Endothelial cell of umbilical vein (primary cell): ENCODE results near the gene SMARCA4. TPM values are rescaled to one million over a fixed set of nuclear protein-coding genes. Genes with fewer than 3 reads are reported as not detected.
"Not testable (repeated sequence)": the region's sequence is repeated elsewhere in the genome, so short reads cannot be mapped to it uniquely, and the experiment has no call there.

Experiments
- BruUV-seq: library from RNA; stranded (reverse); fragments of 400-500 nt; replicated peaks from 2 replicates; lab custom pipeline; 2021; lab: Mats Ljungman, UMichigan
- CTCF ChIA-PET: fragments of 300-600, 350-600 bp; sonication (Branson Sonifier 250); formaldehyde crosslinking; loops from one replicate; lab custom pipeline; 2021; ENCODE audit warnings: antibody characterized with exemption, inconsistent platforms; lab: Charles Lee
- POLR2A ChIA-PET: fragments of 300-600, 350-600 bp; sonication (Branson Sonifier 250); formaldehyde crosslinking; loops from one replicate; lab custom pipeline; 2021; ENCODE audit warnings: antibody characterized with exemption, inconsistent platforms; lab: Charles Lee
- DNase-seq: peaks from one replicate; pipeline ENCODE4 v3.0.0-alpha.2; 2011; ENCODE audit warnings: low read depth, low spot score
- FAIRE-seq: peaks from 2 replicates; lab custom pipeline; 2011; peaks lifted over from hg19 to GRCh38; lab: Jason Lieb, UNC
- H2AFZ ChIP-seq: 2 replicates; pipeline ENCODE4 v1.6.0; 2012; ENCODE audit warnings: low read depth, low read length, control low read depth, inconsistent platforms
- H3K27ac ChIP-seq: 2 replicates; pipeline ENCODE4 v1.5.1; 2011; ENCODE audit warnings: low read depth, mild to moderate bottlenecking, control low read depth, low read length, moderate library complexity; ENCODE audit not compliant: insufficient read depth
- H3K27me3 ChIP-seq, 2 experiments: 2 replicates each; pipeline versions ENCODE4 v1.6.0 to v1.6.1; 2011; ENCODE audit warnings: low read length in 2 of 2, mixed read lengths in 1 of 2; ENCODE audit not compliant: control insufficient read depth in 2 of 2, insufficient read depth in 2 of 2
- H3K36me3 ChIP-seq, 2 experiments: 2 replicates in 1 of 2; 3 replicates in 1 of 2; pipeline ENCODE4 v1.5.1; 2011; ENCODE audit warnings: low read length in 2 of 2, mild to moderate bottlenecking in 1 of 2, moderate library complexity in 1 of 2; ENCODE audit not compliant: control insufficient read depth in 2 of 2, insufficient read depth in 2 of 2; ENCODE audit errors: extremely low read depth in 1 of 2
- H3K4me1 ChIP-seq: 3 replicates; pipeline ENCODE4 v1.5.1; 2011; ENCODE audit warnings: mild to moderate bottlenecking, low read length; ENCODE audit not compliant: control insufficient read depth, insufficient read depth; ENCODE audit errors: extremely low read depth
- H3K4me2 ChIP-seq: 2 replicates; pipeline ENCODE4 v1.6.1; 2011; ENCODE audit warnings: low read length, control low read depth, mixed read lengths; ENCODE audit not compliant: insufficient read depth
- H3K4me3 ChIP-seq, 3 experiments: fragments of 200-600 bp in 1 of 3; sonication (generic), shearing (Covaris generic) in 1 of 3; replicated peaks in 1 of 3; 2 replicates each; pipeline ENCODE4 v1.5.1; 2011 to 2016; ENCODE audit warnings: control low read depth in 3 of 3, low read length in 3 of 3, mild to moderate bottlenecking in 2 of 3, inconsistent platforms in 1 of 3, low read depth in 1 of 3, moderate library complexity in 1 of 3; ENCODE audit not compliant: insufficient read depth in 1 of 3
- H3K79me2 ChIP-seq: 2 replicates; pipeline ENCODE4 v1.6.0; 2012; ENCODE audit warnings: low read length, inconsistent platforms; ENCODE audit not compliant: control insufficient read depth, insufficient read depth
- H3K9ac ChIP-seq: replicated peaks from 2 replicates; pipeline ENCODE3; 2011; ENCODE audit warnings: low read length, control low read depth; ENCODE audit not compliant: insufficient read depth; ENCODE audit errors: extremely low read depth
- H3K9me1 ChIP-seq: replicated peaks from 3 replicates; pipeline ENCODE4 v1.6.0; 2011; ENCODE audit warnings: mild to moderate bottlenecking, low read length; ENCODE audit not compliant: control insufficient read depth, insufficient read depth; ENCODE audit errors: extremely low read depth
- H3K9me3 ChIP-seq: replicated peaks from 2 replicates; pipeline ENCODE4 v1.5.1; 2012; ENCODE audit warnings: low read length, inconsistent platforms; ENCODE audit not compliant: control insufficient read depth, insufficient read depth
- H4K20me1 ChIP-seq: replicated peaks from 2 replicates; pipeline ENCODE3; 2011; ENCODE audit warnings: mild to moderate bottlenecking, low read length; ENCODE audit not compliant: control insufficient read depth, insufficient read depth; ENCODE audit errors: extremely low read depth
- CTCF ChIP-seq, 2 donors: IDR thresholded peaks; 1 replicate in 1 of 2; 2 replicates in 1 of 2; pipeline ENCODE4 v1.5.1; 2011; ENCODE audit warnings: low read length in 2 of 2, mild to moderate bottlenecking in 2 of 2, moderate library complexity in 2 of 2, control low read depth in 1 of 2, inconsistent platforms in 1 of 2, low read depth in 1 of 2; ENCODE audit not compliant: insufficient read depth in 1 of 2; ENCODE audit errors: extremely low read depth in 1 of 2
- EZH2 ChIP-seq: IDR thresholded peaks from 2 replicates; pipeline ENCODE4 v1.6.1; 2012; ENCODE audit warnings: borderline replicate concordance, low read depth, mild to moderate bottlenecking, moderate library complexity, low read length, inconsistent platforms; ENCODE audit not compliant: severe bottlenecking
- FOS ChIP-seq: IDR thresholded peaks from 2 replicates; pipeline ENCODE4 v1.6.1; 2011; ENCODE audit warnings: mild to moderate bottlenecking, low read length, moderate library complexity, borderline replicate concordance; ENCODE audit not compliant: insufficient read depth
- GATA2 ChIP-seq: IDR thresholded peaks from 2 replicates; pipeline ENCODE4 v1.7.0; 2011; ENCODE audit warnings: low read depth, mild to moderate bottlenecking, moderate library complexity, mixed read lengths, low read length; ENCODE audit not compliant: insufficient read length, insufficient read depth
- JUN ChIP-seq: IDR thresholded peaks from 2 replicates; pipeline ENCODE4 v1.6.1; 2011; ENCODE audit warnings: borderline replicate concordance, low read depth; ENCODE audit not compliant: insufficient read length, insufficient read depth
- MAX ChIP-seq: IDR thresholded peaks from 2 replicates; pipeline ENCODE4 v1.6.1; 2011; ENCODE audit not compliant: insufficient read depth, insufficient read length
- MYC ChIP-seq: IDR thresholded peaks from one replicate; pipeline ENCODE4 v1.6.1; 2011; ENCODE audit warnings: mild to moderate bottlenecking, low read depth, low read length
- POLR2A ChIP-seq: IDR thresholded peaks from 2 replicates; pipeline ENCODE4 v1.6.1; 2012; ENCODE audit warnings: low read depth, mild to moderate bottlenecking, control low read depth, low read length
- POLR2AphosphoS5 ChIP-seq: IDR thresholded peaks from 2 replicates; pipeline ENCODE4 v1.6.1; 2012; ENCODE audit warnings: low read depth, mild to moderate bottlenecking, control low read depth, low read length, moderate library complexity; ENCODE audit not compliant: insufficient read depth
- dilution Hi-C: fragments of 300-500 bp; cut with MboI; formaldehyde crosslinking; loops from one replicate; pipeline ENCODE4 v1.15.0; 2019; ENCODE audit warnings: low sequenced_read_pairs; ENCODE audit not compliant: extremely low pct_ligation_motif_present
- intact Hi-C: fragments of 100-400 bp; cut with micrococcal nuclease; formaldehyde crosslinking; loops from one replicate; pipeline ENCODE4 v1.10.0; 2022
- polyA plus RNA-seq, 4 experiments: library from polyadenylated mRNA; depleted of rRNA in 3 of 4; stranded (reverse) in 3 of 4; unstranded in 1 of 4; fragments of >200 nt; gene quantifications; 2 replicates each; pipeline versions ENCODE4 v1.2.1 to v1.2.3, GENCODE V29; 2011 to 2012; ENCODE audit warnings: missing spikeins in 1 of 4
- total RNA-seq: library from RNA; stranded (reverse); gene quantifications from 2 replicates; pipeline ENCODE4 v1.2.3, GENCODE V29; 2021

Gene SMARCA4
- total and polyA plus RNA-seq, 2 donors (not counting 3 experiments of a cell fraction or from before 2014, with no cell fraction given) = 65.0 to 177 TPM

DNA sequence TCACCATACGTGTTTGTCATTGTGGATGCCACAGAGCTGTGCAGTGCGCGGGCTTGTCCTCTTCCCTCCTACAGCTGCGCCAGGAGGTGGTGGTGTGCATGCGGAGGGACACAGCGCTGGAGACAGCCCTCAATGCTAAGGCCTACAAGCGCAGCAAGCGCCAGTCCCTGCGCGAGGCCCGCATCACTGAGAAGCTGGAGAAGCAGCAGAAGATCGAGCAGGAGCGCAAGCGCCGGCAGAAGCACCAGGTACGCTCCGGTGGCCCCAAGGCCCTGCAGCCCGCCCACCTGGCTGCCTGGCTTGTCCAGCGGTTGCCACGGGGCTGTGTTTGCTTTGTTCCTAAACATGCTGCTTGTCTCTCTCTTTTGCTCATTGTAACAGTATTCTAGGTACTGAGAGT is 30.2 kb downstream of the SMARCA4 start:
- no peak overlapping the region for H3K4me2 ChIP-seq
- H3K27me3 ChIP-seq = no peaks in the 10 kb centered on the region

DNA sequence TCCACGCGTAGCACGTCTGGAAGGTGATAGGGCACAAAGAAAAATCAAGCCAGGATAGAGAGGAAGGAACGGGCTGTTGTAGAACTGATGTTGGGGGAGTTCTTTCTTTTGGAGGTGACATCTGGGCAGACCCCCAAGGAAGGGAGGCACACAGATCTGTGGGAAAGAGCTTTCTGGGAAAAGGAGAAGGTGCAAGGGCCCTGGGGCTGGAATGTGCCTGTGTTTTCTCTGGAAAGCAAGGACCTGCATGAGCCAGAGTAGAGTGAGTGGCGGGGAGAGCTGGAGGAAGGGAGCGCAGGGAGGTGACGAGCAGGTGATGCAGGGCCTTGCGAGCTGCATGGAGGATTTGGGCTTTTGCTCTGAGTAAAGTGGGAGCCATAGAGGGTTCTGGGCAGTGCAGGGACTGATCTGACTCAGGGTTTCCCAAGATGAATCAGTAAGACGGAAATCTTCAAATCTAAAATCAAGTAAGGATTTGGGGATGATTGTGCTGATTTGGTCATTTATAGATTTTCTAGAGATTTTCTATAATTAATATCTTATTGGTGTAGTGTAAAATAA is 30.8 kb downstream of the SMARCA4 start:
- no peaks in the 10 kb centered on the region for H4K20me1 ChIP-seq
- TF ChIP-seq POLR2A (no peak), GATA2 (no peak), CTCF (IDR thresholded peaks at IDR 0.05; ENCODE audit: extremely low read depth in 1 of 2, insufficient read depth in 1 of 2, low read depth in 1 of 2, low read length in 2 of 2) (no peak), MAX (no peak), FOS (no peak), JUN (no peak), MYC (no peak), POLR2AphosphoS5 (no peak), EZH2 (no peak)
- H3K9me1 ChIP-seq = no peaks in the 10 kb centered on the region
- no TSS peak for BruUV-seq
- dilution Hi-C loops (no loop called here), intact Hi-C loops (no loop called here)
- H3K36me3 ChIP-seq = peaks cover 25 to 52% of the 10 kb centered on the region in 2 experiments
- H3K79me2 ChIP-seq = no peaks in the 10 kb centered on the region
- H3K9me3 ChIP-seq = no peaks in the 10 kb centered on the region
- CTCF ChIA-PET = no interaction called here
- FAIRE-seq = no peak
- no peaks in the 10 kb centered on the region for H3K4me1 ChIP-seq
- H2AFZ ChIP-seq = no peak overlapping the region
- H3K9ac ChIP-seq = no peak overlapping the region
- no peak overlapping the region for H3K4me3 ChIP-seq
- H3K27ac ChIP-seq = no peak overlapping the region
- no peak overlapping the region for H3K4me2 ChIP-seq
- POLR2A ChIA-PET = no interaction called here
- no peak for DNase-seq
- no peaks in the 10 kb centered on the region for H3K27me3 ChIP-seq

More for the DNA sequence above, 30.2 kb downstream of the SMARCA4 start:
- Histone ChIP-seq H4K20me1 (no peaks in the 10 kb centered on the region), H3K4me3 (no peak overlapping the region), H3K4me1 (no peaks in the 10 kb centered on the region), H3K79me2 (no peaks in the 10 kb centered on the region), H3K9ac (no peak overlapping the region), H3K27ac (no peak overlapping the region), H2AFZ (no peak overlapping the region), H3K9me1 (no peaks in the 10 kb centered on the region), H3K9me3 (no peaks in the 10 kb centered on the region), H3K36me3 (peaks cover 25 to 54% of the 10 kb centered on the region in 2 experiments)
- POLR2A ChIA-PET = no interaction called here
- TF ChIP-seq EZH2 = no peak
- dilution Hi-C loops = no loop called here
- FAIRE-seq = no peak
- DNase-seq = no peak
- no TSS peak for BruUV-seq
- CTCF ChIA-PET = no interaction called here
- intact Hi-C loops = no loop called here

GRCh38 chr19:10992174-10992573 is 31.3 kb downstream of the SMARCA4 start:
- H3K27ac ChIP-seq, FAIRE-seq, H3K9ac ChIP-seq, intact Hi-C loops, DNase-seq, H4K20me1 ChIP-seq, H3K27me3 ChIP-seq, H3K4me2 ChIP-seq, H3K4me3 ChIP-seq, H2AFZ ChIP-seq, H3K9me3 ChIP-seq, H3K9me1 ChIP-seq, H3K79me2 ChIP-seq, POLR2A ChIA-PET, dilution Hi-C loops, H3K4me1 ChIP-seq, BruUV-seq: not testable (repeated sequence)
- H3K36me3 ChIP-seq = peaks cover 23 to 49% of the 10 kb centered on the region in 2 experiments
- CTCF ChIA-PET = interaction anchor here (1.0 kb wide), 1 partner anchor 55 kb away, joined by 4 read pairs; no protein-coding TSS in a partner anchor
